ENCODE measurements around the gene GTF3C2. TPM values are rescaled to one million over a fixed set of nuclear protein-coding genes. Genes with fewer than 3 reads are reported as not detected.
A peak's percentile ranks its signal among the peaks of the same experiment; 100 is the strongest.

Gene GTF3C2
- total and polyA plus RNA-seq, 9 of the 15 experiments (the other 6 are each of a cell fraction or from before 2014, with no cell fraction given), result 35.5 to 96.8 (median 53.0) TPM

GRCh38 chr2:27320958-27321543 lies 35.5 kb downstream of the GTF3C2 start (continued):
- TF ChIP-seq, protein P1, sequence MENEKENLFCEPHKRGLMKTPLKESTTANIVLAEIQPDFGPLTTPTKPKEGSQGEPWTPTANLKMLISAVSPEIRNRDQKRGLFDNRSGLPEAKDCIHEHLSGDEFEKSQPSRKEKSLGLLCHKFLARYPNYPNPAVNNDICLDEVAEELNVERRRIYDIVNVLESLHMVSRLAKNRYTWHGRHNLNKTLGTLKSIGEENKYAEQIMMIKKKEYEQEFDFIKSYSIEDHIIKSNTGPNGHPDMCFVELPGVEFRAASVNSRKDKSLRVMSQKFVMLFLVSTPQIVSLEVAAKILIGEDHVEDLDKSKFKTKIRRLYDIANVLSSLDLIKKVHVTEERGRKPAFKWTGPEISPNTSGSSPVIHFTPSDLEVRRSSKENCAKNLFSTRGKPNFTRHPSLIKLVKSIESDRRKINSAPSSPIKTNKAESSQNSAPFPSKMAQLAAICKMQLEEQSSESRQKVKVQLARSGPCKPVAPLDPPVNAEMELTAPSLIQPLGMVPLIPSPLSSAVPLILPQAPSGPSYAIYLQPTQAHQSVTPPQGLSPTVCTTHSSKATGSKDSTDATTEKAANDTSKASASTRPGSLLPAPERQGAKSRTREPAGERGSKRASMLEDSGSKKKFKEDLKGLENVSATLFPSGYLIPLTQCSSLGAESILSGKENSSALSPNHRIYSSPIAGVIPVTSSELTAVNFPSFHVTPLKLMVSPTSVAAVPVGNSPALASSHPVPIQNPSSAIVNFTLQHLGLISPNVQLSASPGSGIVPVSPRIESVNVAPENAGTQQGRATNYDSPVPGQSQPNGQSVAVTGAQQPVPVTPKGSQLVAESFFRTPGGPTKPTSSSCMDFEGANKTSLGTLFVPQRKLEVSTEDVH (IDR thresholded peaks at IDR 0.05; ENCODE audit: low read depth, partially characterized antibody), result no peak
- TF ChIP-seq PHF21A (IDR thresholded peaks at IDR 0.05; ENCODE audit: borderline replicate concordance, low read depth) (peak; percentile 87; the same call in 1 of the 2 replicates), RB1 (IDR thresholded peaks at IDR 0.05; ENCODE audit: low read depth) (no peak; the same call in 1 of the 2 replicates), NEUROD1 (IDR thresholded peaks at IDR 0.05; ENCODE audit: borderline replicate concordance, low read depth, low read length, partially characterized antibody) (peak; percentile 54), CBX2 (IDR thresholded peaks at IDR 0.05; ENCODE audit: insufficient read depth, low read length, poor library complexity, severe bottlenecking) (no peak), BHLHE40 (IDR thresholded peaks at IDR 0.05; ENCODE audit: low read length) (peak; percentile 21), STAG1 (CRISPR knock-in tag; IDR thresholded peaks at IDR 0.05; ENCODE audit: borderline replicate concordance) (0 out of 2 replicates have a peak, but pooled peaks have one; percentile 8), TAL1 (IDR thresholded peaks at IDR 0.05) (no peak), TAF9B (IDR thresholded peaks at IDR 0.05; ENCODE audit: partially characterized antibody) (peak; percentile 51), DPF2 (IDR thresholded peaks at IDR 0.05) (peak; percentile 90), SP1 (CRISPR knock-in tag; IDR thresholded peaks at IDR 0.05) (peak; percentile 72), CHCHD3 (CRISPR knock-in tag; IDR thresholded peaks at IDR 0.05) (no peak), ARID1B (IDR thresholded peaks at IDR 0.05) (peak; percentile 85), PATZ1 (CRISPR knock-in tag; IDR thresholded peaks at IDR 0.05; ENCODE audit: borderline replicate concordance) (no peak), CBFA2T2 (conservative IDR thresholded peaks at IDR 0.05) (no peak), SPI1 (IDR thresholded peaks at IDR 0.05; ENCODE audit: borderline replicate concordance, low read depth, low read length) (0 out of 2 replicates have a peak, but pooled peaks have one; percentile 14), RBM39 (optimal IDR thresholded peaks at IDR 0.05; ENCODE audit: low read depth, low read length) (no peak), ZNF384 (IDR thresholded peaks at IDR 0.05; ENCODE audit: low read depth, low read length) (0 out of 2 replicates have a peak, but pooled peaks have one; percentile 12), HEY1 (CRISPR knock-in tag; IDR thresholded peaks at IDR 0.05; ENCODE audit: borderline replicate concordance) (no peak), ZNF239 (CRISPR knock-in tag; IDR thresholded peaks at IDR 0.05) (no peak)
- TF ChIP-seq, protein P2, sequence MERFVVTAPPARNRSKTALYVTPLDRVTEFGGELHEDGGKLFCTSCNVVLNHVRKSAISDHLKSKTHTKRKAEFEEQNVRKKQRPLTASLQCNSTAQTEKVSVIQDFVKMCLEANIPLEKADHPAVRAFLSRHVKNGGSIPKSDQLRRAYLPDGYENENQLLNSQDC (CRISPR knock-in tag; IDR thresholded peaks at IDR 0.05), result no peak
- TF ChIP-seq, protein P3, sequence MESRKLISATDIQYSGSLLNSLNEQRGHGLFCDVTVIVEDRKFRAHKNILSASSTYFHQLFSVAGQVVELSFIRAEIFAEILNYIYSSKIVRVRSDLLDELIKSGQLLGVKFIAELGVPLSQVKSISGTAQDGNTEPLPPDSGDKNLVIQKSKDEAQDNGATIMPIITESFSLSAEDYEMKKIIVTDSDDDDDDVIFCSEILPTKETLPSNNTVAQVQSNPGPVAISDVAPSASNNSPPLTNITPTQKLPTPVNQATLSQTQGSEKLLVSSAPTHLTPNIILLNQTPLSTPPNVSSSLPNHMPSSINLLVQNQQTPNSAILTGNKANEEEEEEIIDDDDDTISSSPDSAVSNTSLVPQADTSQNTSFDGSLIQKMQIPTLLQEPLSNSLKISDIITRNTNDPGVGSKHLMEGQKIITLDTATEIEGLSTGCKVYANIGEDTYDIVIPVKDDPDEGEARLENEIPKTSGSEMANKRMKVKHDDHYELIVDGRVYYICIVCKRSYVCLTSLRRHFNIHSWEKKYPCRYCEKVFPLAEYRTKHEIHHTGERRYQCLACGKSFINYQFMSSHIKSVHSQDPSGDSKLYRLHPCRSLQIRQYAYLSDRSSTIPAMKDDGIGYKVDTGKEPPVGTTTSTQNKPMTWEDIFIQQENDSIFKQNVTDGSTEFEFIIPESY (CRISPR knock-in tag; IDR thresholded peaks at IDR 0.05), result no peak
